HG03442 (cell line): ENCODE results near the gene GJD3.

ENCODE experiments used
- ATAC-seq: cut with Tn5 transposase; IDR thresholded peaks from one replicate; pipeline ENCODE4 v1.9.1; 2021; ENCODE audit warnings: mild to moderate bottlenecking, moderate library complexity; ENCODE audit not compliant: unreplicated experiment

The GJD3 gene

GRCh38 chr17:40326014-40326831 lies 38.3 kb downstream of the GJD3 start:
- no peak for ATAC-seq

DNA sequence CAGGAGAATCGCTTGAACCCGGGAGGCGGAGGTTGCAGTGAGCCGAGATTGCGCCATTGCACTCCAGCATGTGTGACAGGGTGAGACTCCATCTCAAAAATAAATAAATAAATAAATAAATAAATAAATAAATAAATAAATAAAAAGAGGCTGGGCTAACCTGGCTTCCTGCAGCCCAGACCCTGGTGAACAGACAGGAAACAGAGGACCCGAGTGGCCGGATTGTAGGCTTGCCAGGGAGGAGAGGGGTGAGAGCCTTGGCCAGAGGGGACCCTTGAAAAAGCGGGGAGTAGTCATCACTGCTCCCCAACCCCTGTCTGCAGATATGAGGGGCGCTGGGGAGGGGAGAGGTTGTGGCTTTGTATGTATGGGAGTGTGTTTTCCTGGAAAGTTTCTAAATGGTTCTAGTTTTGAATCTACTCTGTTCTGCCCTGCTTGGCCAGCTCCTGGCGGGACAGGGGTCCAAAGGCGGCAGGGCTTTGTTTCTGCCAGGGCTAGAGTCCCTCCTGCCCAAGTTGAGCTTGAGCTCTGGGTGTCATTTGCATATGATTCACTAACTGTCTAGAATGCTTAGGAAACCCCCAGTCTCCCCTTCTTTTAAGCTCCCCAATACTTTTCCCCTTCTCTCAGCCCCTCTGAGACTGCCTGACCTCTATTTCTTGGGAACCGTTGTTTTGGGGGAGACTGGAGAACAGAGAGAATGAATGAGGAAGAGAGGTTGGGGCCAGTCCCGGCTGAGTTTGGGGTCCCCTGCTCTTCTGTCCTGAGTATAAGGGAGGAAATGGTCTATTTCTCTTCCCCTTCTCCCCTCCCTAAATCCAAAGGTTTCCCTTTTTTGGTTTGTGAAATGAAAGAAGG lies 39.2 kb downstream of the GJD3 start:
- ATAC-seq: no peak

GRCh38 chr17:40323391-40324381 lies 40.9 kb downstream of the GJD3 start:
- ATAC-seq: no peak

GRCh38 chr17:40322358-40323315 lies 41.9 kb downstream of the GJD3 start:
- no peak for ATAC-seq

- no peak for ATAC-seq
Observed at GRCh38 chr17:40321961-40322357, 42.6 kb downstream of the GJD3 start.

GRCh38 chr17:40321524-40321929 lies 43.0 kb downstream of the GJD3 start:
- ATAC-seq: no peak

DNA sequence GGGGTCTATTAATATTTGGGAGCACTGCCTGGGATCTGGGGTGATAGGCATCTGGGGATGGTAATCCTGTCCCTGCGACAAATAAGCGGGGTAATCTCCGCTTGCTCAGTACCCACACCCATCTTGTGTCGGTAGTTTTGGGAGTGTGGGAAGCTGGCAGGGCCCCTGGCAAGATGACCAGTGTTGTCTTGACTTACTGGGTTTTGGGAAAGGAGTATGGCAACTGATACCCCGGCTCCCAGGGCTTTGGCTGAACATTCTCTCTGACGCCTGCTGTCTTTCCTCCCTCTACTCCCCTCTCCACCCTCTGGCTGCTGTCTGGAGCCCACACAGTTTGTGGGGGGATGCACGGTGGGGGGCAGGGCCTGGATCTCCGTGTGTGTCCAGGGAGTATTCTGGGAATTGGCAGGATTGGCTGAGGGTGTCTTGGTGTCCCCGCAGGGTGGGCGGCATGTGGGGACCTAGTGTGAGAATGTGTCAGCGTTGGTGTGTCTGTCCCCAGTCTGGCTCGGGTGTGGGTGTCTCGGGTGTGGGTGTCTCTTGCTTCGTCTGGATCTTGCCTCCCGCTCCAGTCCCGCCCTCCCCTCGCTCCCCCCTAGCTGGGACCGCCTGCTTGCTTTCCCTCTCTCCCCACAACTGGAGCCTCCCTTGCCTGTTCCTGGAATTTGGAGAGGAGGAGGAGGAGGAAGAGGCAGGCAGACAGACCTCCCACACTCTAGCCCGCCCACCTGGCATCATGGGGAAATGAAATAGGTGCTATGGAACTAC lies 43.6 kb downstream of the GJD3 start:
- no peak for ATAC-seq

GRCh38 chr17:40319651-40320540 lies 44.6 kb downstream of the GJD3 start:
- ATAC-seq: no peak

DNA sequence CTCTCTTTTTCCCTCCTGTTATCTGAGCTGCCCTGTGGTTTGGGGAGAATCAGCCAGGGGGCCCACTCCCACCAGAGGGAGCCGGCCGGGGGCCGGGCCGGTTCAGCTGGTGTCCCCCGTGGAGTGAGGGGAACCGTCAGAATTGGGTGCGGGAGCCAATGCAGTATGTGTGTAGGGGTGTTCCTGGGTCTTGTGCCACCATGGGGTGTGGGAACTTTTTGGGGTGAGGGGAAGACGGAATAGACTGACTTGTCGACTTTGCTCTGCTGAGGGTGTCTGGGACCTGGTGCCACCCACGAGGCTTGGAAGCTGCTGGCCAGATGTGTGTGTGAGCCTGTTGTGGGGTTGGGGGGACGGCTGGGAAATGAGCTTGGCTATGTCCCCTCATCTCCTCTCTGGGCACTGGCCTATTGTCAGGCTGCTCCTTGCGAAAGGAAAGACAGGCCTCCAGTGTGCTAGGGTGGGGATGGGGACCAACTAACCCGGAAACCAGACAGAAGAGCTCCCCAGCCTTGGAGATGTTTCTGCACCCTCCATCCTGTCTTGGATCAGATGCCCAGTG lies 45.6 kb downstream of the GJD3 start:
- ATAC-seq: no peak

DNA sequence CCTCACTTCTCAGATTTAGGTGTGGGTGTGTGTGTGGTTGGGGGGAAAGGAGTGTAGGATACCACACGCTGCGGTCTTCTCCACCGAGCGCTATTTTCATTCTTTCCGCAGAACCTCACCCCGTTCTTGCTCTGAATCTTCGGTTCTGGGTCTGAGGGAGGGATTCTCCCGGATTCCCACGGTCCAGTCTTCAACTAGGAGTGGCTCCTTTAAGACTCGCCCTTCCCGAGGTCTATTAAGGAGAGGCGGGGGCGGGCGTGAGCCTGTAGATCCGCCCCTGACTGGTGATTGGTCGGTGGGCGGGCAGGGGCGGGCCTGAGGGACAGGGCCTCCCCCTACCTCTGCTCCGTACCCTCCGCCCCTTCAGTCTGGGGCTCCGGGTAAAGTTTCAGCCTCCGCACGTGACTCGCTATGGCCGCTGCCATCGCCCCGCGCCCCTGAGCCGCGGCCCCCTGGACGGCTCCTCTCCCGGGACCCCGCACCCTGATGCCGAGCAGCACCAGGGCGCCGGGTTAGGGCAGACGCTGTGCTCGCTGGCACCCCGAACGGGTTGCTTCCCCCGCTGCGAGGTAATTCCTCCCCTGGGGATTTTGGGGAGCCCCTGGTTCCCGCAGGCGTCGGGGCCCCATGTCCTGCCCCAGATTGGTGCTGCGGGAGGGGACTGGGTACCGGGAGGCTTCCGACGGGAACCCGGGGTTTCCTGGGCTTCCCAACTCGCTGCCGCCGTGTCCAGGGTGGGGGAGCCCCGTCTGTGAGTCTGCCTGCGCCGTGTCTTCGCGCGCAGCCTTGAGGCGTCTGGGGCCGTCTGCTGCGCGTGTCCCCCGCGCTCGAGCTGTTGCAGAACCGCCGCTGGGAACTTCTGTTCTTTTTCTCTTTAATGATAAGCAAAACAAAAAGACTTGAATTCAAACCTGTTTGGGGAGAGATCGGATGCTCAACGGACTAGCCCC lies 46.4 kb downstream of the GJD3 start:
- ATAC-seq: peak; percentile 56

- no peak for ATAC-seq
Observed at GRCh38 chr17:40317345-40317873, 47.1 kb downstream of the GJD3 start.

DNA sequence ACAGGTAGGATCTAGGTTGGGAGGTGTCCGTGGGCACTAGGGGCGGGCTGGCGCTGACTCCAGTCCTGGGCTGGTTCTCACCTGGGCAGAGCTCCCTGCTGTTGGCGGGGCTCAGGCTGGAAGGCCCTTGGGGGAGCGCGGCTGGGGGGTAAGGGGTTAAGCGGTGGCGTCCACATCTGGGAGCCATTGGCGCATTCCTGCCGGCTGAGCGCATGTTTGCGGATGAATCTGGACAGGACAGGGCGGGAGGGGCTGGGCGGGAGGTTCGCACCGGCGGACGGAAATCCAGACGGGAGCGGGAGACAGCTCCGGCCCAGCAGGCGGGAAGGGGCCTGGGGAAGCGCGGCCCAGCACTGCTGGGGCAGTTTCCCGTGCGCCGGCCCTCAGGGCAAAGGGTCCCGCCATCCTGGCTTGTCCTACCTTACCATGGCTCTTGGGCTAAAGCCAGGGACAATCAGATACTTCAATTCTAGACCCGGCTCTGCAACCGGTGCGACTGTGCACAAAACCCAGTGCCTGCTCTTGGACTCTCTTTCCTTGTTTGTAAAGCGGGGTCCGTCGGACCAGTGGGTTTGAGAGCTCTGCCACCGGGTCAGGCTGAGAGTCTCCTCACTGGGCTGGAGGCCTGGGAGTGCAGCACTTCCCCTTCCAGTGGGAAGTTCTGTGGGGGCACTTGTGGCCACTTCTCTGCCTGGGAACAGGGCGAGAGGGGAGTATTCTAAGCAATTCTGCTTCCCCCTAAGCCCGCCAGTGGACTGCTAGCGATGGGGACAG lies 47.8 kb downstream of the GJD3 start:
- no peak for ATAC-seq

DNA sequence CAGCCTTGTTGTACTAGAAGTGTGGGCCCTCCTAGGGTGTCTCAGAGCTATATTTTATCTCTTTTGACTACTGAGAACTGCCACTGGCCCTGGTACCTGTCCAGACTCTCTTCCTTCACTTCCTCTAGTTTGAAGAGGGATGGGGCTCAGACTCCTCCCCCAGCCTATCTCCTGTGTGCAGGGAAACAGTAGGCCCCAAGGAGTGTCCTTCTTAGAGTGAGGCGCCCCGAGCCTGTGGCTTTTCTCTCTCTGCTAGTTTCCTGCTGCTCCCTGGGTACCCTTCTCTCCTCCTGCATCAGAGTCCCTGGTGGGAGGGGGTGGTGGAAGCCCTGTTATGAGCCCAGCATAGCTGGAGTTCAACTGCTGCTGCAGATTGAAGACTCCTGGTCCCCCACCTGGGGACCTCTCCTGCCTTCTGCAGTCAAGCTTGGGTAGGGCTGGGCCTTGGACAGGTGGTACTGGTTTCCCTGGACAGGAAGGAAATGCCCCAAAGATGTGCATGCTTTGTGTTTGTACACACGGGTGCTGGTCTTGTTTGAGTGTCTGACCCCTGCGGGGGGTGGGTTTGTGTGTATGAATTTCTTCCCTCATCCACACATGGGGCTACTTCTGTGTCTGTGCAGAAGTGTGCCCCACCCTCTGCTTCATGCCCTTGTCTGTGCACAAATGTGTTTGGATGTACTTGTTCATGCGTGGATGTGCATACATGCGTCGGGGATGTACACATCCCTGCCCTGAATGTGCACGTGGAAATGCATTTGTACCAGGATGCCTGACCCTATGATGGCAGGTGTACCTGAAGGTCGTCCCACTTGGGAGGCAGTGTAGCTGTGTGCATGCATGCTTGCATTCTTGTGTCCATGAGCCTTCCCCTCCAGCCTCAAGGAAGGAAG lies 48.6 kb downstream of the GJD3 start:
- no peak for ATAC-seq

DNA sequence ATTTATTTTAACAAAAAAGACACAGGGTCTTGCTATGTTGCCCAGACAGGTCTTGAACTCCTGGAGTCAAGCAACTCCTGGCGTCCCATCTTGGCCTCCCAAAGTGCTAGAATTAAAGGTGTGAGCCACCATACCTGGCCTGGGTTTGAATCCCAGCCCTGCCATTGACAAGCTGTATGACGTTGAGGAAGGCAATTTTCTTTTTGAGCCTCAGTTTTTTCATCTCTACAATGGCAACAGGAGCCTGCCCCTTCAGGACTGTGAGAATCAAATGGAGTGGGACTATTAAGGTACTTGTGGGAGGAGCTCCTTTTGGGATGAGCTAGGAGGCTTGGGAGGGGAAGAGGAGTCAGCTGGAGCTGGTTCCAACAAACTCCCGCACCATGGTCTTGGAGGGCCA lies 49.3 kb downstream of the GJD3 start:
- no peak for ATAC-seq

DNA sequence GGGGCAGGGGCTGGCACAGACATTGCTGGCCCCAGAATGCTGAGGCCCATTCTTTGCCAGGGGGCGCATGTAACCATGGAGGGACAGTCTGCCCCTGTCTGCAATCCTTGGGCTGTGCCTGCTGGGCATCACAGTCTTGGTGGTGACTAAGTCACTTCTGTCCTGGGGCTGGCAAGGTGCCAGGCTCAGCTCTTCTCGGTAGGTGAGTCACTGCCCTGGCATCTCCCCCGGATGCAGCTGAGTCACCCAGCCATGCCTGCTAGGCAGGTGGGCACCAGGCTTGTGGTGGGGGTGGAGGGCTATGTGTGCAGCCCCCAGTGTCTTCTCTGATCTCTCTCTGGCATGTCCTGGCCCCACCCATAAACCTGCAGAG lies 50.0 kb downstream of the GJD3 start:
- no peak for ATAC-seq
